GM12873 (cell line): ENCODE results near the gene GIT1.

Experiments
- CTCF ChIP-seq: IDR thresholded peaks from 2 replicates; pipeline ENCODE4 v1.5.1; 2012; ENCODE audit warnings: low read depth, mild to moderate bottlenecking, moderate library complexity, low read length, control low read depth; ENCODE audit not compliant: insufficient read depth; ENCODE audit errors: missing control alignments

Gene GIT1

GRCh38 chr17:29615048-29615385 is 25.6 kb upstream of the GIT1 start:
- no peak for TF ChIP-seq CTCF

- no peak for TF ChIP-seq CTCF
These were observed 25.1 kb upstream of the GIT1 start for GRCh38 chr17:29614349-29615047.

- TF ChIP-seq CTCF, result no peak
These were observed 24.4 kb upstream of the GIT1 start for GRCh38 chr17:29613856-29614255.

- peak; percentile 89 for TF ChIP-seq CTCF
These were observed 23.9 kb upstream of the GIT1 start for GRCh38 chr17:29613352-29613837.

- no peak for TF ChIP-seq CTCF
These were observed 23.2 kb upstream of the GIT1 start for GRCh38 chr17:29612404-29613280.

- no peak for TF ChIP-seq CTCF
These were observed 22.6 kb upstream of the GIT1 start for GRCh38 chr17:29612094-29612403.

GRCh38 chr17:29611351-29612093 is 22.1 kb upstream of the GIT1 start:
- TF ChIP-seq CTCF, result no peak
